Glomerular endothelial cell (primary cell): ENCODE data around the gene H2BK1. TPM values are rescaled to one million over a fixed set of nuclear protein-coding genes. Genes with fewer than 3 reads are reported as not detected.

ENCODE experiments used
- DNase-seq: peaks from one replicate; pipeline ENCODE4 v3.0.0-alpha.2; 2011; ENCODE audit warnings: low read depth, low spot score; ENCODE audit errors: extremely low read depth
- total RNA-seq: library from RNA; depleted of rRNA; stranded (reverse); fragments of >200 nt; gene quantifications from 2 replicates; pipeline ENCODE4 v1.2.3, GENCODE V29; 2015

Gene H2BK1
- total RNA-seq, 1 donor from 2014 or later: not detected

DNA sequence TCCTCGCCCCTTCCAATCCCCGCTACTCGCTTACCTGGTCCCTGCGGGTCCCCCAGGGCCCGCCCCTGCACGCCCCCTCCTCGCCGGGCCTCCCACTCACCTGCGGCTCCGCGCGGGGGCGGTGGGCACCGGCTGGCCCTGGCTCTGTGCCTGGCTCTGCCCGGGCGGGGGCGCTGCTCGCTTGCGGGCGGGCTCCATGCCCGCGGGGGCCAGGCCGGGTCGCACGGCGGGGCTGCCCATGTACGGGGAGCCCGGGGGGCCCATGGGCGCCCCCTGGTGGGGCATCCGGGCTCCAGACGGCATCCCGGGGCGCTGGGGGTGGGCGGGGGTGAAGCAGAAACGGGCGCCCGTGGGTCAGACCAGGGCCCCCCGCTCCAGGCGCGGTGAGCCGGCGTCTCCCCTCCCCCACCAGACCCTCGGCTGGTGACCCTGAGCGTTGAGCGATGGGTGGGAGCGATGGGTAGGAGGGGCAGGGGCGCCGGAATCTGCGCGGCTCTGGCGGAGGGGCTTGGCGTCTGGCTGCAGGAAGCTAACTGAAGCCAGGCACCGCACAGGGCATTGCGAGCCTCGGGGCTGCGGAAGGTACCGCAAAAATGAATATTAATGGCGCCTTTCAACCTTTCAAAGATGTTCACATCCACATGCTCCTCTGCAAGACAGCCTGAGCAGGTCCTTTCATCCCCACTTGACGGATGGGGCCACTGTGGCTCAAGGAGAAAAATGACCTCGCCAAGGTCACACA, 35.2 kb upstream of the H2BK1 start:
- DNase-seq: no peak

GRCh38 chr7:151244841-151245346, 34.6 kb upstream of the H2BK1 start:
- DNase-seq: no peak

DNA sequence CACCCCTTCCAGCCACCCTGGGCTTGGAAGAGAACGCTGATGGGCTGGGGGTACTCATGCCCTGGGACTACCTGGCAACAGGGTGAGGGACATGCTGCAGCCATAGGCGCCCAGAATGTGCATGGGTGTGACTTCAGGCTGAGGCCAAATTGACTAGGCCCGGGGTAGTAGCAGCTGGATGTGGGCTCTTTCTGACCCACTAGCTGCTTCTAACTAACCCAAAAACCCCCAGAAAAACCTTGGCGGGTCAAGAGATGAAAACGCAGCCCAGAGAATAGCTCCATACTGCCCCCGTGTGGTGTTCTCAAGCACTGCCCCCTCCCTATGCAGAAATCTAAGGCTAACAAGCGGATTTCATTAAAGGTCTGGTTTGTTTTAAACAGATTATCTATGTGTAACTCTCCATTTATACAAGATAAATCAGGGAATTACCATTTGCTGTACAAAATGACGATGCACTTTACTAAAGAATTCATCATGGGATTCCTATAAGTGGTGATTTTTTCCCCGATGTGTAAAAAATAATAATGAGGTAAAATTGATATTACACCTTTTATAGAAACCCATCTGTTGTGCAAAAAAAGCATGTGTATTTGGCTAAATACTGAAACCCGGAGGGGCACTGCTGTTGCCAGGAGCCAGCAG, 34.0 kb upstream of the H2BK1 start:
- DNase-seq: no peak

- DNase-seq: no peak
Measured at GRCh38 chr7:151243408-151244195, 33.3 kb upstream of the H2BK1 start.

DNA sequence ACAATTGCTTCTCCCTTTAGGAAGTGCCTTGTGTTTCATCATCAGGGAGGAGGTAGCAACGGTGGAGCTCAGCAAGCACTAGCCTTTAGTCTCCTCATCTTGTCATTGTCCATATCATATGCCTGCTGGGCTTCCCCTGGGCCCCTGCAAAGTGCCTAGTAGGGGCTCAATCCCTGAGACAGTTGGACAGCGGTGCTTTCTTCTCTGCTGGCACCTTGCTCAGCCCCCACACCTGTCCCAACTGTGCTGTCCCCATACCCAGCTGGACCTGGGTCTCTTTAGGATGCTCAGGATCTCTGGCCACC, 32.7 kb upstream of the H2BK1 start:
- DNase-seq: no peak

GRCh38 chr7:151242159-151243044, 32.1 kb upstream of the H2BK1 start:
- no peak for DNase-seq

DNA sequence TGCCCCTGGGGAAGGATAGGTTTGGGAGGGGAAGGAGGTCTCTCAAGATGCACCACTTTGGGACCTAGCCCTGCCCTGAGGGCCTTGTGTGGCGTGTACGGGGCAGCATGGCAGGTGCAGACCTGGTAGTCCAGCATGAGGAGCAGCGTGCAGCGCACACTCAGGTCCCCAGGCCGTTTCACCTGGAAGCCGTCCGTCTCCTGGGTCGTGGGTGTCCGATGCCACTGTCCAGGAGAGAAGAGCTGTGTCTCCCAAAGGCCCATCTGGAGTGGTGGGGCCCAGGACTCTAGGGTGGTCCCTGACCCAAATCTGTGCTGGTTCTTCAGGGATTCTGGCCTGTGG, 31.4 kb upstream of the H2BK1 start:
- DNase-seq: no peak

GRCh38 chr7:151240942-151241754, 30.9 kb upstream of the H2BK1 start:
- DNase-seq: no peak

- DNase-seq: no peak
Measured at GRCh38 chr7:151240536-151240935, 30.2 kb upstream of the H2BK1 start.

GRCh38 chr7:151239837-151240459, 29.7 kb upstream of the H2BK1 start:
- DNase-seq: no peak

- DNase-seq: no peak
Measured at GRCh38 chr7:151238924-151239836, 28.9 kb upstream of the H2BK1 start.

GRCh38 chr7:151238190-151238810, 28.0 kb upstream of the H2BK1 start:
- DNase-seq: no peak

GRCh38 chr7:151237244-151238189, 27.2 kb upstream of the H2BK1 start:
- DNase-seq: no peak

DNA sequence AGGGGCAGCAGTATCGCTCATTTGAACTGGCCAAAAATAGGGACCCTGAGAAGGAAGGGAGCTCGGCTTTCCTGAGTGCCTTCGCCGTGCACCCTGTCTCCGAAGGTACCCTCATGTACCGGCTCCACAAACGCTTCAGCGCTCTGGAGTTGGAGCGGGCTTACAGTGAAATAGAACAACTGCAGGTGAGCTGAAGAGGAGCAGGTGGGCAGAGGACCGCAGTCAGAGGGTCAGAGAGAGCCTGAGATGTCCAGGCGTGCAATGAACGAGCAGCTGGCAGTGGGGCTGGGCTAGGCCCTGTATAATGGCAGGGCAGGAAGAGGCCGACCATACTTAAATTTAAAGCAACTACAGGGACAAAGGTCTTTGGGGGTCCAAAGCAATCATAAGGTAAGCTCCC, 26.1 kb upstream of the H2BK1 start:
- no peak for DNase-seq

GRCh38 chr7:151235091-151235787, 25.0 kb upstream of the H2BK1 start:
- DNase-seq: no peak

DNA sequence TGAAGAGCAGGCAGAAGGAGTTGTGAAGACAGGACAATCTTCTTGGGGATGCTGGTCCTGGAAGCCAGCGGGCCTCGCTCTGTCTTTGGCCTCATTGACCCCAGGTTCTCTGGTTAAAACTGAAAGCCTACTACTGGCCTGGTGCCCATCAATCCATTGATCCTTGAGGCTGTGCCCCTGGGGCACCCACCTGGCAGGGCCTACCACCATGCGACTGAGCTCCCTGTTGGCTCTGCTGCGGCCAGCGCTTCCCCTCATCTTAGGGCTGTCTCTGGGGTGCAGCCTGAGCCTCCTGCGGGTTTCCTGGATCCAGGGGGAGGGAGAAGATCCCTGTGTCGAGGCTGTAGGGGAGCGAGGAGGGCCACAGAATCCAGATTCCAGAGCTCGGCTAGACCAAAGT, 23.5 kb upstream of the H2BK1 start:
- DNase-seq: no peak
